H54 (cell line): ENCODE measurements around the gene PPP1R3E.
"Not testable (repeated sequence)": the region's sequence is repeated elsewhere in the genome, so short reads cannot be mapped to it uniquely, and the experiment has no call there.

Experiments used
- DNase-seq: peaks from one replicate; pipeline ENCODE4 v3.0.0; 2011; ENCODE audit warnings: low spot score, mixed read lengths; ENCODE audit not compliant: insufficient read length
- FAIRE-seq: peaks from 3 replicates; lab custom pipeline; 2011; peaks lifted over from hg19 to GRCh38; lab: Jason Lieb, UNC
- POLR2A ChIP-seq: IDR thresholded peaks from 2 replicates; pipeline ENCODE4 v1.6.1; 2011; ENCODE audit warnings: low read depth, mild to moderate bottlenecking, low read length

Gene PPP1R3E

GRCh38 chr14:23297096-23297495, 5.6 kb downstream of the PPP1R3E start:
- no peak for TF ChIP-seq POLR2A
- FAIRE-seq, result no peak
- DNase-seq, result no peak

GRCh38 chr14:23296012-23296777, 6.5 kb downstream of the PPP1R3E start:
- no peak for DNase-seq
- no peak for TF ChIP-seq POLR2A
- FAIRE-seq, result no peak

GRCh38 chr14:23294734-23295561, 7.7 kb downstream of the PPP1R3E start:
- no peak for DNase-seq
- no peak for TF ChIP-seq POLR2A
- peak; percentile 69 for FAIRE-seq

GRCh38 chr14:23286902-23287479, 15.7 kb downstream of the PPP1R3E start:
- no peak for TF ChIP-seq POLR2A
- FAIRE-seq (no peak), DNase-seq (no peak)

- DNase-seq (peak; percentile 89), FAIRE-seq (peak; percentile 97)
- peak; percentile 48 for TF ChIP-seq POLR2A
These were observed 16.4 kb downstream of the PPP1R3E start, which contains the start of gene HOMEZ for GRCh38 chr14:23286020-23286901. TSS of gene HOMEZ (minus strand) at chr14:23286132. CDS start at chr14:23285952, 180 bp downstream.

- FAIRE-seq, result no peak
- DNase-seq, result peak; percentile 22
- TF ChIP-seq POLR2A, result no peak
These were observed 17.1 kb downstream of the PPP1R3E start for GRCh38 chr14:23285530-23286019.

GRCh38 chr14:23284654-23285529, 17.8 kb downstream of the PPP1R3E start:
- DNase-seq (no peak), FAIRE-seq (no peak)
- no peak for TF ChIP-seq POLR2A

- no peak for FAIRE-seq
- no peak for TF ChIP-seq POLR2A
- no peak for DNase-seq
These were observed 21.4 kb downstream of the PPP1R3E start for GRCh38 chr14:23281247-23281646.

- not testable (repeated sequence) for FAIRE-seq, DNase-seq
These were observed 24.7 kb downstream of the PPP1R3E start for GRCh38 chr14:23277928-23278327.

- DNase-seq (no peak), FAIRE-seq (no peak)
- TF ChIP-seq POLR2A, result no peak
These were observed 25.5 kb downstream of the PPP1R3E start for GRCh38 chr14:23277189-23277588.

- DNase-seq (no peak), FAIRE-seq (no peak)
- no peak for TF ChIP-seq POLR2A
These were observed 27.2 kb downstream of the PPP1R3E start for GRCh38 chr14:23275412-23275811.

- TF ChIP-seq POLR2A, result no peak
- DNase-seq (no peak), FAIRE-seq (no peak)
These were observed 33.5 kb downstream of the PPP1R3E start for GRCh38 chr14:23269193-23269592.

- FAIRE-seq, DNase-seq: not testable (repeated sequence)
These were observed 41.8 kb downstream of the PPP1R3E start for GRCh38 chr14:23260849-23261248.
